ENCODE measurements around the gene PIP5K1B.

PIP5K1B gene

GRCh38 chr9:68951879-68952659 is 247.0 kb downstream of the PIP5K1B start:
- Mint-ChIP-seq H3K27ac (peak overlapping the region; percentile 4), H3K27me3 (peaks cover 7% of the 10 kb centered on the region), H3K4me3 (no peak overlapping the region), H3K36me3 (peaks cover 3% of the 10 kb centered on the region), H3K4me1 (ENCODE audit: low read depth) (peaks cover 16% of the 10 kb centered on the region), H3K9me3 (ENCODE audit: low read depth) (no peaks in the 10 kb centered on the region)

GRCh38 chr9:68953771-68954170 is 248.7 kb downstream of the PIP5K1B start:
- Mint-ChIP-seq H3K27me3 (peaks cover 4% of the 10 kb centered on the region), H3K4me3 (no peak overlapping the region), H3K4me1 (ENCODE audit: low read depth) (peaks cover 13% of the 10 kb centered on the region), H3K36me3 (peaks cover 3% of the 10 kb centered on the region), H3K9me3 (ENCODE audit: low read depth) (no peaks in the 10 kb centered on the region), H3K27ac (no peak overlapping the region)

- Mint-ChIP-seq H3K9me3 (ENCODE audit: low read depth) (no peaks in the 10 kb centered on the region), H3K27me3 (peaks cover 4% of the 10 kb centered on the region), H3K4me3 (no peak overlapping the region), H3K36me3 (peaks cover 3% of the 10 kb centered on the region), H3K27ac (no peak overlapping the region), H3K4me1 (ENCODE audit: low read depth) (peaks cover 8% of the 10 kb centered on the region)
Observed at GRCh38 chr9:68955330-68955729, 250.3 kb downstream of the PIP5K1B start.

GRCh38 chr9:68957479-68957878 is 252.4 kb downstream of the PIP5K1B start:
- peaks cover 8% of the 10 kb centered on the region for H3K4me1 Mint-ChIP-seq (ENCODE audit: low read depth)
- no peak overlapping the region for H3K27ac Mint-ChIP-seq
- peaks cover 2% of the 10 kb centered on the region for H3K27me3 Mint-ChIP-seq
- H3K9me3 Mint-ChIP-seq (ENCODE audit: low read depth) = no peaks in the 10 kb centered on the region
- no peak overlapping the region for H3K4me3 Mint-ChIP-seq
- H3K36me3 Mint-ChIP-seq = peaks cover 3% of the 10 kb centered on the region

- Mint-ChIP-seq H3K27me3 (peaks cover 2% of the 10 kb centered on the region), H3K4me1 (ENCODE audit: low read depth) (no peaks in the 10 kb centered on the region), H3K9me3 (ENCODE audit: low read depth) (no peaks in the 10 kb centered on the region), H3K36me3 (peaks cover under 1% of the 10 kb centered on the region), H3K4me3 (no peak overlapping the region), H3K27ac (no peak overlapping the region)
Observed at GRCh38 chr9:68961587-68961986, 256.5 kb downstream of the PIP5K1B start.

GRCh38 chr9:68963416-68963815 is 258.4 kb downstream of the PIP5K1B start:
- H3K27me3 Mint-ChIP-seq = peaks cover 2% of the 10 kb centered on the region
- H3K36me3 Mint-ChIP-seq = no peaks in the 10 kb centered on the region
- H3K27ac Mint-ChIP-seq = no peak overlapping the region
- no peak overlapping the region for H3K4me3 Mint-ChIP-seq
- H3K4me1 Mint-ChIP-seq (ENCODE audit: low read depth) = no peaks in the 10 kb centered on the region
- no peaks in the 10 kb centered on the region for H3K9me3 Mint-ChIP-seq (ENCODE audit: low read depth)

GRCh38 chr9:68964102-68964541 is 259.1 kb downstream of the PIP5K1B start:
- Mint-ChIP-seq H3K4me3 (no peak overlapping the region), H3K4me1 (ENCODE audit: low read depth) (no peaks in the 10 kb centered on the region), H3K9me3 (ENCODE audit: low read depth) (no peaks in the 10 kb centered on the region), H3K27ac (no peak overlapping the region), H3K27me3 (peaks cover 2% of the 10 kb centered on the region), H3K36me3 (no peaks in the 10 kb centered on the region)

- Mint-ChIP-seq H3K36me3 (no peaks in the 10 kb centered on the region), H3K4me3 (no peak overlapping the region), H3K4me1 (ENCODE audit: low read depth) (no peaks in the 10 kb centered on the region), H3K27ac (no peak overlapping the region), H3K9me3 (ENCODE audit: low read depth) (no peaks in the 10 kb centered on the region), H3K27me3 (peaks cover 2% of the 10 kb centered on the region)
Observed at GRCh38 chr9:68964765-68965164, 259.7 kb downstream of the PIP5K1B start.

- Mint-ChIP-seq H3K27me3 (no peaks in the 10 kb centered on the region), H3K4me1 (ENCODE audit: low read depth) (no peaks in the 10 kb centered on the region), H3K36me3 (no peaks in the 10 kb centered on the region), H3K9me3 (ENCODE audit: low read depth) (no peaks in the 10 kb centered on the region), H3K4me3 (no peak overlapping the region), H3K27ac (no peak overlapping the region)
Observed at GRCh38 chr9:68966496-68966944, 261.5 kb downstream of the PIP5K1B start.

GRCh38 chr9:68967800-68968199 is 262.8 kb downstream of the PIP5K1B start:
- Mint-ChIP-seq H3K9me3 (ENCODE audit: low read depth) (no peaks in the 10 kb centered on the region), H3K27me3 (no peaks in the 10 kb centered on the region), H3K36me3 (no peaks in the 10 kb centered on the region), H3K27ac (no peak overlapping the region), H3K4me1 (ENCODE audit: low read depth) (no peaks in the 10 kb centered on the region), H3K4me3 (no peak overlapping the region)

GRCh38 chr9:68969538-68969937 is 264.5 kb downstream of the PIP5K1B start:
- Mint-ChIP-seq H3K36me3 (no peaks in the 10 kb centered on the region), H3K27me3 (no peaks in the 10 kb centered on the region), H3K27ac (no peak overlapping the region), H3K4me3 (no peak overlapping the region), H3K4me1 (ENCODE audit: low read depth) (peaks cover 4% of the 10 kb centered on the region), H3K9me3 (ENCODE audit: low read depth) (no peaks in the 10 kb centered on the region)

GRCh38 chr9:68970151-68970550 is 265.1 kb downstream of the PIP5K1B start:
- Mint-ChIP-seq H3K27me3 (no peaks in the 10 kb centered on the region), H3K4me1 (ENCODE audit: low read depth) (peaks cover 4% of the 10 kb centered on the region), H3K27ac (no peak overlapping the region), H3K9me3 (ENCODE audit: low read depth) (no peaks in the 10 kb centered on the region), H3K36me3 (no peaks in the 10 kb centered on the region), H3K4me3 (no peak overlapping the region)

GRCh38 chr9:68973619-68974018 is 268.6 kb downstream of the PIP5K1B start:
- Mint-ChIP-seq H3K9me3 (ENCODE audit: low read depth) (no peaks in the 10 kb centered on the region), H3K36me3 (no peaks in the 10 kb centered on the region), H3K27me3 (no peaks in the 10 kb centered on the region), H3K4me3 (no peak overlapping the region), H3K27ac (no peak overlapping the region), H3K4me1 (ENCODE audit: low read depth) (peaks cover 4% of the 10 kb centered on the region)

- no peaks in the 10 kb centered on the region for H3K9me3 Mint-ChIP-seq (ENCODE audit: low read depth)
- H3K4me3 Mint-ChIP-seq = no peak overlapping the region
- no peaks in the 10 kb centered on the region for H3K27me3 Mint-ChIP-seq
- H3K36me3 Mint-ChIP-seq = no peaks in the 10 kb centered on the region
- H3K4me1 Mint-ChIP-seq (ENCODE audit: low read depth) = peaks cover 6% of the 10 kb centered on the region
- peak overlapping the region; percentile 3 for H3K27ac Mint-ChIP-seq
Observed at GRCh38 chr9:68974431-68974830, 269.4 kb downstream of the PIP5K1B start.

- Mint-ChIP-seq H3K9me3 (ENCODE audit: low read depth) (no peaks in the 10 kb centered on the region), H3K27ac (no peak overlapping the region), H3K36me3 (no peaks in the 10 kb centered on the region), H3K27me3 (no peaks in the 10 kb centered on the region), H3K4me3 (no peak overlapping the region), H3K4me1 (ENCODE audit: low read depth) (peaks cover 11% of the 10 kb centered on the region)
Observed at GRCh38 chr9:68974901-68975300, 269.9 kb downstream of the PIP5K1B start.
